RPMI7951 (cell line): ENCODE data around the gene TRIM28. TPM values are rescaled to one million over a fixed set of nuclear protein-coding genes. Genes with fewer than 3 reads are reported as not detected.
A peak's percentile ranks its signal among the peaks of the same experiment; 100 is the strongest.
"Not testable (repeated sequence)": the region's sequence is repeated elsewhere in the genome, so short reads cannot be mapped to it uniquely, and the experiment has no call there.

Source experiments
- DNase-seq: peaks from one replicate; pipeline ENCODE4 v3.0.0-alpha.2; 2012; ENCODE audit warnings: low read depth
- total RNA-seq: library from RNA; depleted of rRNA; stranded (reverse); fragments of >200 nt; shearing (Covaris generic); gene quantifications from 2 replicates; pipeline ENCODE4 v1.2.3, GENCODE V29; 2014

TRIM28 gene
- total RNA-seq, 1 experiment from 2014 or later, result 391 TPM

DNA sequence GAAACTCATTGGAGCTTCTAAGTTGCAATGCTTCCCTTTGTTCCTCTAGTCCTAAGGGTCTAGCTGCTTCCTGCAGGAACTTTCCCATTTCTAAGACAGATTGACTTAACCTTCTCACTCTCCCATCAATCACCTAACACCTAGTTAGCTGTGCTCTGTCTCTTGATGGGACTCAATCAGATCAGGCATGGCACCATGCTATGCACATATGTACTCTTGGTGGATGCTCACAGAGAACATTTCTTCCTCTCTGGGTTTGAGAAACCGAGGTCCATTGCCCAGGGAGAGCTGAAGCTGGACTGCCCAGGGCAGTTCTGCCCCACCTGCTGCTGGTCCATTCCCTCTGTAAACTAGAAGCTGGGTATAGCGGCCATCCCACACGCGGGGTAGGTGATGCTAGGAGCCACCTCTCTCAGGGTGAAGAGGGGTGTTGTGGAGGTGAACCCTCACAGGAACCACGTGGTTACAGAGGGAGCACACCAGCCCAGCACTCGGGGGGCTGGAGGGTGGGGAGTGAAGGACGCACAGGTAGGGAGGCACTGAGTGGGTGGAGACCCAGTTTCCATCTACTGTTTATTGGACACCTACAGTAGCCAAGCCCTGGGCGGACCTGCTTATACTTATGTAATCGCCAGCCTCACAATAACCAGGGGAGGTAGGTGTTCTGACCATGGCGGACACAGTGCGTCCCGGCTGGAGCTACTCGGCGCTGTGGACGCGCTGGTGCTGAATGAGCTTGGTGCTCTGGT is 17.7 kb downstream of the TRIM28 start:
- DNase-seq, result no peak

DNA sequence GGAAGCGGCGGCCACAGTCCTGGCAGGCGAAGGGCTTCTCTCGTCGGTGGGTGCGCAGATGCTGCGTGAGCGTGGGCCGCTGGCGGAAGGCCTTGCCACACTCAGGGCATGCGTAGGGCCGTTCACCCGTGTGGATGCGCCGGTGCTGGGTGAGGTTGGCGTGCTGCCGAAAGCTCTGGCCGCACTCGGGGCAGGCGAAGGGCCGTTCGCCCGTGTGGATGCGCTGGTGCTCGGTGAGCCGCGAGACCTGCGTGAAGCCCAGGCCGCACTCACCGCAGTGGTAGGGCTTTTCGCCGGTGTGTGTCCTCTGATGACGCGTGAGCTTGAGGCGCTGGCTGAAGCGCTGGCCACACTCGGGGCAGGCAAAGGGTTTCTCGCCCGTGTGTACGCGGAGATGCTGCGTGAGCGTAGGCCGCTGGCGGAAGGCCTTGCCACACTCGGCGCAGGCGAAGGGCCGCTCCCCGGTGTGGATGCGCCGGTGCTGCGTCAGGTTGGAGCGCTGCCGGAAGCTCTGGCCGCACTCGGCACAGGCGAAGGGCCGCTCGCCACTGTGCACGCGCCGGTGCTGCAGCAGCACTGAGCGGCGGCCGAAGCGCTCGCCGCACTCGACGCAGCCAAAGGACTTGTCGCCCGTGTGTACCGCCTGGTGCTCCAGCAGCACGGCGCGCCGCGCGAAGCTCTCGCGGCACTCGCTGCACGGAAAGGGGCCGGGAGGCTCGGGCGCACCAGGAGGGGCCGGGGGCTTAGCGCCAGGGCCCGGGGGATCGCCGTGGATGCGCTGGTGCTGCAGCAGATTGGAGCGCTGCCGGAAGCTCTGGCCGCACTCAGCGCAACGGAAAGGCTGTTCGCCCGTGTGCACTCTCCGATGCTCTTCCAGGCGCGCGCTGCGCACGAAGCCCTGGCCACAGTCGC is 18.5 kb downstream of the TRIM28 start:
- DNase-seq, result peak; percentile 35

DNA sequence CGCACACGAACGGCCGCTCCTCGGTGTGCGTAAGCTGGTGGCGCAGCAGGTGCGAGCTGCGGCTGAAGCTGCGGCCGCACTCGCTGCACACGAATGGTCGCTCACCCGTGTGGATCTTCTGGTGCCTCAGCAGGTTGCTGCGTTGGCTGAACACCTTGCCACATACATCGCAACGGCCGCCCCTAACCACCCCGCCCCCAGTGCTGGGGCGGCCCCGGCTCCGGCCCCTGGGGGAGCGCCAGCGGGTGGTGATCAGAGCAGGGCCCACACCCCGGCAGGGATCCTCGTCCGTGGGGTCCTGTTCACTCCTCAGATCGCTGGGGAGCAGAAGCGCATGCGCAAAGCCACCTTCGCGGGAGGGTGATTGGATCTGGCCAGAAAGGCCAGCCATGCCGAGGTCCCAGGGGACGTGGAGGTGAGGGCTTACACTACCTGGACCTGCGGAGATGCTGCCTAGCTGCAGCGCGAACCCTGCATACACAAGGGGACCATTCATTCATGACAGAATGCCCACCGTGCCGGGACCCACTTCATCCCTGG is 19.2 kb downstream of the TRIM28 start:
- DNase-seq, result no peak

DNA sequence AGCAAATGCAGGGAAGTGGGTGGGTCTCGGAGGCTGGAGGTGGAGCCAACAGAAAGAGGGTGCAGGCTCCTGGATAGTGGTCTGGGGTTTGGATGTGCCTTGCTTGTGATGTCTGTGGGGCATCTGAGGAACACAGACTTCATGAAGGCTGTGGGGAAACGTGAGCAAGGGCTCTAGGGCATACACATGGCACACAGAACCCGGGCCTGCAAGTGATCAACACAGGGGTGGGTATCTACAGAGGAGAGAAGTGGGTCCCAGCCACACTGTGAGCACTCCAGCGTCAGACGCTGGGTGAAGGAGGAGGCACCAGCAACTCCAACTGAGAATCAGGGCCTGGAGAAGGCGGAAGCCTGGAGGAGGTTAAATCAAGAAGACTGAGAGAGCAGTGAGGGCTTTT is 20.0 kb downstream of the TRIM28 start:
- DNase-seq, result no peak

DNA sequence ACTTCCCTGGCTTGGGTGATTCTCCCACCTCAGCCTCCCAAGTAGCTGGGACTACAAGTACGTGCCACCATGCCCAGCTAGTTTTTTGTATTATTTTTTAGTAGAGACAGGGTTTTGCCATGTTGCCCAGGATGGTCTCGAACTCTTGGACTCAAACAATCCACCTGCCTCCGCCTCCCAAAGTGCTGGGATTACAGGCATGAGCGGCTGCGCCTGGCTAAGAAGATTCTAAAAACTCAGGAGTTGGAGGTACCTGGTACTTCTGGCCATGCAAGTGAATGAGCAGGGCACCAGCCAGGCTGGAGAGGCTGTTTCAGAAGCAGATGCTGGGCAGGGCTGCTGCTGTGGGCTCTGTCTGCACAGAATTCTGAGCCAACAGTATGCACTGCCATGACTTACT is 23.1 kb downstream of the TRIM28 start:
- DNase-seq, result no peak

DNA sequence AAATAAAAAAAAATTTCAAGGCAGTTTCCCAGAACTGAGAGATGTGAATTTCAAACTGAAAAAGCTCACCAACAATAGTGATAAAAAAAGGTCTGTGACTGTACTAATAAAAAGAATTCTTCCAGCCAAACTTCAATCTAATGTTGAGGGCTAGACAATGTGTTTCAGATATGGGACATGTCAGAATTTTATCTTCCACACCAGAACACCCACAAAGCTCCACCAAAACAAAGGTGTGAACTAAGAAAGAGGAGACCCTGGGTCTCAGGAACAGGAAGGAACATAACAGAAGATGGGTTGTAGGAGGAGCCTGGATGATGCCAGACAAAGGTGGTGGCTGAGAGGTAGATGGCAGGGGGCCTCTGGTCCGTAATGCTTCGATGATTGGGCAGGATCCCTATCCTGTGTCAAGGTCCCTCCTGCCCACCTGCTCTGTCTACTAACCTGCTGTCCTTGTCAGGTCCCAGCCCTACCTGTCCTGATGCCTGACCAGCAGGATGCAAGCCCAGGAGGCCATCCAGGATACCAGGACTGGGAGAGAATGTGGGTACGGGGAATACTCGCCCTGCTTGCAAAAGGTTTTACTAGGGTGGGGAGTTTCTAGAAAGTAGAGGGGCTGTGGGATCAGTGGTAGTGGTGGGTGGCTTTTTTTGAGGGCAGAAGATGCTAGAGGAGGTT is 24.7 kb downstream of the TRIM28 start:
- DNase-seq, result no peak

DNA sequence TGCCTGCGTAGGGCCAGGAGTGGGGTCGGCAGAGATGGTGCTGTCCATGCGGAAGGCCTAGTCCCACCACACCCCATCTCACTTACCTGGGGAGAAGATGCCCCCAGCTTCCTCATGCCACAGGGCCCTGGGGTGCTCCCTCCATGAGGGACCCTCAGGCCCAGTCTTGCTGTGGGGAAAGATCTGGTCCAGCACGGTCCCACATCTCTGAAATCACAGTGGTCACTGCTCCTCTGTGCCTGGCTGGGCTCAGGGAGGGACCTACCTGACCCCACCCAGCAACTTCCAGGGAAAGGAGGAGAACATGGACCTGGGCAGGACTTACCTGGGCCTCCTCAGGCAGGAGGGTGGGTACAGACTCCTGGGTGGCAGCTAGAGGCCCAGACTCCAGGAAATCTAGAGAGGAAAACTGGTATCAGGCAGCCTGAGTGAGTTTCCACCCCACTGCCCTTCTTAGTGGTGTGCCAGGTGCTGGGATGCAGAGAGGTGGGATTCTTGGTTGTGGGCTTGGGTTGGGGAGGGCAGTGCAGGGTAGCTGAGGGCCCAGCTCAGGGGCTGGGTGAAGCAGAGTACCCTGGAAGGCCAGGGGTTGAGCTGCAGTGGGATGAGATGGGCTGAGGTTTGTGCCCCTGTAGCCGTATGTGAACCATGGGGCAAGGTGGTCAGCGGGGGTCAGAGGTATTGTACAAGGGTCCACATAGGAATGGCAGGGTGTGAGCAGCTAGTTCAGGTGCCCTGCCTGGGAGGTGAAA is 25.5 kb downstream of the TRIM28 start:
- no peak for DNase-seq

DNA sequence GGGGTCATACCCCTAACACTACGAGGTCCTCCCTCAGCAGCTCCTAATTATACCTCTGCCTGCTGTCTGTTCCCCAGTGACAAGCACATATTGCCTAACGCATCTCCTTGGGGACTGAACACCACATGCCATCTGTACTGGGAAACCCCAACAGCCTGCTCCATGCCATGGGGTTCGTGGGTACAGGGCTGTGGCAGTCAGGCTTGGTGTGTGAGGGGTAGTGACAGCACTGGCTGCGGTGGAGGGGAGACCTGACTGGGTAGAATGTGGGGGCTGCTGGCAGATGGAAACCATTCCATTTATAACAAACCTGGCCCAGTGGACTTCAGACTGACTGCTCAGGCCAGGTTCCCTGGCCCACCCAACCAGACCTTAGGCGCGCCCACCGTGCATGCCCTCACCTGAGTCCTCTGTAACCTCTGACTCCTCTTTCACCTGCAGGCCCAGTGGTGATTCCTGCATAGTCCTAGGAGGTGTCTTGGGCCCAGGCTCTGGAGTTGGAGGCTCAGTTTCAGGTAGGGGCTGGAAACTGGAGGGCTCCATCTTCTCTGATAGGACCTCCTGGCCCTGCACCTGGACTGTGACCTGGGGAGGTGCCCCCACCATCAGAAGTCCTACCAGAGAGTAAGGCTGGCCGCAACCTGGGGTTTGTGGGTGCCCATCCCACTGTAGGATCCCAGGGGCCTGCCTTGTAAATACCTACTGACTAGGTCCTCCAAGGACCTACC is 26.2 kb downstream of the TRIM28 start:
- DNase-seq, result no peak

DNA sequence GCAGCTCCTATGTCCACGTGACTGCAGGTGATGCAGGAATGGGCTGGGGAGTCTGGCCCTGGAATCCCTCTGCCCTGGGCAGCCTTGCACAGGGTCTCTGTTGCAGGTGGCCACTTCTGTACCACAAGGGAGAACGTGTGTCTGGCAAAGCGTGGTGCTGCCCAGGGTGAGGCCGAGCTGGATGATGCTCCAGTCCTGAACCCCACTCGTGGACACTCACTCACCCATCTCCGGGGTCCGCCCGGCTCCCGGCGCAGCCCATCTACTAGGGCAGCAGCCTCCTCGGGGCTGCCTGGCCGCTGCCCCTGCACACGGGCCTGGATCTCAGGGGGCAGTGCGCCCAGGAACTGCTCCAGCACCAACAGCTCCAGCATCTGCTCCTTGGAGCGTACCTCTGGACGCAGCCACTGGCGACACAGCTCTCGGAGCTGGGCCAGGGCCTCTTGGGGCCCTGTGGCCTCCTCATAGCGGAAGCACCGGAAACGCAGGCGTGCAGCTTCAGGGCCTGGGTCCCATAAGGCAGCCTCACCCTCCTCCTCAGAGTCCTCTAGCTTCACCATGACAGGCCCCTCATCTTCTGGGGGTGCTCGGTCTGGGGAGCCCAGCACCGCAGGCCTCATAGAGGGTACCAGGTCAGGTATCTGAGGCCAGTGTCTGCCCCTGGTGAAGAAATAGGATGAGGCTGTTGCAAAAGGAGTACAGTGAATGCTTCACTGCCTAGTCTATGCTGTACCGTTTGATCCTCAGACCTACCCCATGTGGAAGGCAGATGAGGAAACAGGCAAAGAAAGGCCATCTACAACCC is 27.1 kb downstream of the TRIM28 start:
- DNase-seq, result no peak

DNA sequence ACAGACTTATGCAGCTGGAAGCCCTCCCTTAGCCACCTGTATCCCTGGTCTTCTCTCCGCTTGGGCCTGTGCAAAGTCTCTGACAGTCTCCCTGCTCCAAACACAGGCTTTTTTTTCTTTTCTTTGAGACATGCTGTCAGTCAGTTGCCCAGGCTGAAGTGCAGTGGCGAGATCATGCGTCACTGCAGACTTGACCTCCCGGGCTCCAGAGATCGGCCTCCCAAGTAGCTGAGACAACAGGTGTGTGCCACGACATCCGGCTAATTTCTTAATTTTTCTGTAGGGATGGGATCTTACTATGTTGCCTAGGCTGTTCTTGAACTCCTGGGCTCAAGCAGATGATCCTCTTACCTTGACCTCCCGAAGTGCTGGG is 27.7 kb downstream of the TRIM28 start:
- DNase-seq, result no peak

DNA sequence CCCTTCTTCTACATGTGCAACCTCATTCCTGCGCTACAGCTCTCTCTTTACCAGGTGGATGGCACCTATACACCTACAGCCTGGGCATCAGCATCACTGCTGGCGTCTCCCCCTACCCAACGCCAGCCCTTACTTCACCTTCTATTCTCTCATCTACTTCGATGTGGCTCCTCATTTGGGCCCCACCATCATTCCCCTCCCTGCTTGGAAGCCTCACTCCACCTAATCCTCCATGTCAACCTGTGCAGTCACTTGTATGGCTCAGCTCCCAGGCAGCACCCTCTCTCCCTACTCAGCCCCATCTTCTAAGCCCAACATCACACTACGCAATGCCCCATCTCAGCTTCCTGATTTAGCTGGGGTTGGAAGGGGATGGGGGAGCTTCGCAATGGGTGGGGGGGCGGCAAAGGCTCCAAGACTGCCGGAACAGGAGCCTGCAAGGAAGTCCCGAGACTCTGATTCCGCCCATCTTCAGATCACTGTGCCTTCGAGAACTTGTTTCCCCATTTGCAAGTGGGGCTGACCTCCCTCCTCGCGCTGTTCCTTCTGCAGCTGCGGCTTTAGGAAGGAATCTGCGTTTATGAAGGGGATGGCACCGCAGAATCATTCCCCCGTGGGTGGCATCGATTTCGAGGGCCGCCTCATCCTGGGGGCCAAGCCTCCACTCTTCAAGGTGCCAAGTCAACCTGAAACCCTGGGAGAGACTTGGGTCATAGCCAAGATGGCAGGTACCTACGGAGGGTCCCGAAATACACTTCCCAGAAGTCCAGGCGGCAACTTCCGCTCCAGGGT is 28.4 kb downstream of the TRIM28 start:
- no peak for DNase-seq

DNA sequence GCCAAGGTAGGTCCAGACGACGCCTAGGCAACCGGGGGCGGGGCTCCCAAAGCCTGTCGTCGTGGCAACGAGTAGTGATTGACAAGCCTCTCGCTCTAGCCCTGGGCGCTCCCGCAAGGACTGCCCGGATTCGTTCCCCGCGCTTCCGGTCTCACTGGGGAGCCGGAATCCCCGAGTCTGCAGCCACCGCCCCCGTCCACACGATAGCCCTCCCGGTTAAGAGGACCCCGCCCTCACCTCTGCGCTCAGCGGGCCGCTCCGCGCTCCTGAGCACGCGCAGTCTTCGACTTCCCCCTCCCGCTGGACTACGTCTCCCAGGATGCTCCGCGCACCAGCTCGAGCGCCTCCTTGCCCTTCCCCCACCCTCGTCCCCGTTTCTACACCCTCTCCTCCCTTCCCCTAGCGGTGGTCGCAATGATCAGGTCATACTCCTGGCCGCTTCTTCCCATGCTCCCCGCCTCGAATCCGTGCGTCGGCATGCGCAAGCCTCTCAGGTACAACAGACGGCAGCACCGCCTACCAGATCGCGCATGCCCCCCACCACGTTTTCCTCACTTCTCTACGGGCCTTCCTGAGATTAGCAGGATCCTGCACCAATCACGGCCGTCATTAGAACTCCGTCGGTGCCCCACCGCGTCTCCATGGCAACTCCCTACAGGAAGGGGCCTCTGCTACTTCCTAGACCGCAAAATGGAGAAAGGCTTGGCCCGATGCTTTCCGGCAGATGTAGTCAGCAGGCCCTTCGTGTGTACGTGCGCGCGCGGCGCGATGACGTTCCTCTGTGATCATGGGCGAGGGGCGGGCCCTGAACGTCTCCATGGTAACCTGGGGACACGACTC is 29.2 kb downstream of the TRIM28 start, which contains the start of gene MZF1:
TSS of gene MZF1 (minus strand) at position 518 of the 840 bp plus-strand sequence. CDS start 1,946 bp downstream, outside the sequence.
- peak; percentile 100 for DNase-seq

DNA sequence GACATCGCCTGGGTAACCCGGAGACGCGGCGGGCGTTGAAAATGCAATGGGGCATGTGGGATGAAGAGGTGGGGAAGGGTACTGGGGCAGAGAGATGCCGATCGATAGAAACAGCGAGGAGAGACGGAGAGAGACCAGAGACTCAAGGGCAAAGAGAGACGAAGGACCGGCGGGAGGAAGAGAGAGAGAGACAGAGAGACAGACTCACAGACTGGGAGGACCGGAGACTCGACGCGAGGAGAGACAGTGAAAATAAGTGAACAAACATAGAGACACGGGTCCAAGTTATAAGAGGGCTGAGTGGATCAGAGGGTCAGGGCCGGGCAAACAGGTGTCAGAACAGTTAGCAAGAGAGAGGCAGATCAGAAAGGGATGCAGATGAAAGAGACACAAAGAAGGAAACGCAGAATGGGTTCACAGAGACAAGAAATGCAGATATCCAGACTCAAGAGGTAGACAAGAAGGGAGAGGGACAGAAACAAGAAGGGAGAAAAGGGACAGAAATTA is 29.8 kb downstream of the TRIM28 start:
- no peak for DNase-seq

DNA sequence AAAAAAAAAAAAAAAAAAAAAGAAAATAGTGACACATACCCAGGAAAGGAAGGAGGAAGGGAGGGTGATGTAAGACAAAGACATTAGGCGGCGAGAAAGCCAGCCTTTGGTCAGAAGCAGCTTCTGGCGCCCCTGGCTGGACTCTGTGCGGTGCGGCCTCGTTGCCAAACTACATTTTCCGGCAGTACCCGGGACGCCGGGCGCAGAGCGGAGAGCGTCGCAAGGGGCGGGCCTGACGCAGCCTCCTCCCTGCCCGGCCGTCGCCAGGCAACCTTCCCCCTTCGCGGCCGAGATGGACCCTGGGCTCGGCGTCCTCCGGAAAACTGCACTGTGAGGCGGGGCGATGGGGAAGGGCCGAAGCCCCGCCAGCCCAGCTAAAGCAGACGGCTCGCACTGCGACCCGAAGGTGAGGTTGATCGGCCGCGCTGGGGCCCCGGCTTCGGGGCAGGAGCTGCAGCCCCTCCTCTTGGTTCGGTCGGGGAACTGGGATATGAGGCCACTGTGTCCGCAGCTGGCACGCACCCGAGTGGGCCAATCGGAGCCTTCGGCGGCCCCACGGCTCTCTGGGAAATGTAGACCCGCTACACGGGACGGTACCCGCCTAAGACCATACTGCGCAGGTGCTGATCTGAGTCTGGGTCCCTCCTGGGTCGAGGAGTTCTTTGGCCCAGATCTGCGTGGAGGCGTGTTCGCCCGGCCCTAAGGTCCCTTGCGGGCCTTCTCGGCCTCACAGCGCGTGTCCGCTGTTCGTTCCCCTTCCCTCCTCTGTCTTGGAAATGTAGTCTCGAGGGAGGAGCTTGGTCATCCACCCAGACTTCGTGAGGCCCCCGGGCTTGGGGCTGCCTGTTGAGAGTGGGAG is 31.5 kb downstream of the TRIM28 start:
- DNase-seq, result peak; percentile 90

DNA sequence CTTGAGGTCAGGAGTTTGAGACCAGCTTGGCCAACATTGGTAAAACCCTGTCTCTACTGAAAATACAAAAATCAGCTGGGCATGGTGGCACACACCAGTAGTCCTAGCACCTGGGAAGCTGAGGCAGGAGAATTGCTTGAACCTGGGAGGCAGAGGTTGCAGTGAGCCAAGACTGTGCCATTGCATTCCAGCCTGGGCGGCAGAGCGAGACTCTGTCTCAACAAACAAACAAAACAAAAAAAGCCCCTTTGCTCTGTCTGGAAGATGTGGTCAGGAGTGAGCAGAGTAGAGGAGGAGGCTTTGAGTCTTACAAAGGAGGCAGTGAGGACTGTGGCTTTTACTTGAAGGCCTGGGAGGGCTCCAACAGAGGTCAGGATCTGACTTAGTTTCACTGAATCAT is 33.7 kb downstream of the TRIM28 start:
- not testable (repeated sequence) for DNase-seq

DNA sequence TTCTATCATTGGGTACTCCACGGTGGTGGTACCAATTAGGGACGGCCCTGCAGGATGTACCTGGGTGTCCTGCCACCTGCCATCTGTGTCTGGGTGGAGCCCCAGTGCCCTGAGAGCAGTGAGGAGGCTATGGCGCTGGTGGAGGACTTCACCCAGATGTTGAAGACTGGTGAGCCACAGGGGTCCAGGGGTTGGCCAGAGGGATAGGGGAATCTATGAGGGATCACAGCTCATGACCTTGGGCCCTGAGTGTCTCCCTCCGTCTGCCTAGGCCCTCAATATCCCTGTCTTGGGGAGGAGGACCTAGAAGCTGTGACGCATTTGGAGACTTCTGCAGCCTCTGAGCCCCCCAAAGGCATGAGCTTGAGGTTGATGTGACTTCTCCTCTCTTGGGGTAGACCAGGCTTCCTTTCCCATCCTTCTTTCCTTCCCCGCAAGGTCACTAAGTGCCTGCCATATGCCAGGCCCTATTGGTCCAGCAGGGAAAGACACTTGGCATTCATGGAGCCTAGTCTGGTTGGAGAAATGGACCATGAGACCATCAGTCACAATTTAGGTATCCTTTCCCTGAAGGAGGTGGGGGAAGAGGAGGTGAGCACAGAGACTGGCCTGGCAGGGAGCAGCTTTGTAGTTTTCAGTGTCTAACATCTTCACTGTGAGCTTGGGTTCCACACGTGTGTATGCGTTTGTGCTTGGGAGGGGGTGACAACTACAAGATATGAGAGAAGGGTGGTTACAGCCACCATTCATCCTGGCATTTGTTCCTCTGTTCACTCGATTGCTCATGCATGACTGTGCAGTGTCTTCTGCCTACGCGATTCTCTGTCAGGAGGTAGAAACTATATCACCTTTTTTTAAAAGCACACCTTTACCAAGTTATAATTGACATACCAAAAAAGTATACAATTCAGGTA is 34.4 kb downstream of the TRIM28 start:
- no peak for DNase-seq
